Stimulated activated CD4-positive, alpha-beta T cell treated with anti-CD3 and anti-CD28 coated beads, Interleukin-1b, Interleukin-23, amount 100 ng/mL, for 24 hours (primary cell): ENCODE measurements around the gene CDADC1.
"Not testable (repeated sequence)": the region's sequence is repeated elsewhere in the genome, so short reads cannot be mapped to it uniquely, and the experiment has no call there.

Source experiments
- DNase-seq, 4 experiments: peaks; one replicate each; pipeline ENCODE4 v3.0.0-alpha.2; 2020; ENCODE audit warnings: low read depth in 4 of 4, low spot score in 1 of 4

The CDADC1 gene

GRCh38 chr13:49292742-49293486 is 45.2 kb downstream of the CDADC1 start:
- no peak for DNase-seq

GRCh38 chr13:49294723-49295122 is 47.0 kb downstream of the CDADC1 start:
- not testable (repeated sequence) for DNase-seq

- DNase-seq, result no peak
Measured at GRCh38 chr13:49295244-49295643, 47.5 kb downstream of the CDADC1 start.

- no peak for DNase-seq
Measured at GRCh38 chr13:49296659-49297058, 48.9 kb downstream of the CDADC1 start.

- DNase-seq, result no peak
Measured at GRCh38 chr13:49297338-49297737, 49.6 kb downstream of the CDADC1 start.

- no peak for DNase-seq
Measured at GRCh38 chr13:49298416-49298815, 50.7 kb downstream of the CDADC1 start.

GRCh38 chr13:49298903-49299605 is 51.3 kb downstream of the CDADC1 start:
- no peak for DNase-seq

- DNase-seq, result no peak
Measured at GRCh38 chr13:49300276-49300675, 52.6 kb downstream of the CDADC1 start.

- peak; percentile 12 to 43 (median 40) for DNase-seq
Measured at GRCh38 chr13:49300739-49301589, 53.2 kb downstream of the CDADC1 start.

GRCh38 chr13:49302222-49302621 is 54.5 kb downstream of the CDADC1 start:
- DNase-seq, result no peak

- DNase-seq, result no peak
Measured at GRCh38 chr13:49302817-49303216, 55.1 kb downstream of the CDADC1 start.

- no peak for DNase-seq
Measured at GRCh38 chr13:49303533-49304252, 56.0 kb downstream of the CDADC1 start.

- DNase-seq, result no peak
Measured at GRCh38 chr13:49304356-49304755, 56.6 kb downstream of the CDADC1 start.

GRCh38 chr13:49304763-49305700 is 57.3 kb downstream of the CDADC1 start:
- DNase-seq, result no peak

GRCh38 chr13:49305792-49306425 is 58.2 kb downstream of the CDADC1 start:
- no peak for DNase-seq

GRCh38 chr13:49307365-49307764 is 59.6 kb downstream of the CDADC1 start:
- no peak for DNase-seq

- no peak for DNase-seq
Measured at GRCh38 chr13:49308097-49308875, 60.6 kb downstream of the CDADC1 start.

GRCh38 chr13:49308921-49309408 is 61.2 kb downstream of the CDADC1 start:
- DNase-seq, result no peak

- DNase-seq, result no peak
Measured at GRCh38 chr13:49310251-49310650, 62.5 kb downstream of the CDADC1 start.
